Pancreas (tissue), 10 donors: ENCODE data around the gene MLXIP. TPM values are rescaled to one million over a fixed set of nuclear protein-coding genes. Genes with fewer than 3 reads are reported as not detected.

Experiments used
- ATAC-seq, 4 donors: fragments of 200-7000 bp; cut with Tn5 transposase; one replicate each; pipeline versions ENCODE4 v1.8.0 to v1.9.1; 2020; ENCODE audit warnings: mild to moderate bottlenecking in 4 of 4, moderate library complexity in 4 of 4
- DNase-seq, 6 donors: peaks; one replicate each; pipeline ENCODE4 v3.0.0-alpha.2; 2020
- FAIRE-seq: peaks from 2 replicates; lab custom pipeline; 2012; peaks lifted over from hg19 to GRCh38; lab: Jason Lieb, UNC
- H3K27ac ChIP-seq, 4 donors: fragments of 200-600 bp; sonication (generic); 1 replicate in 3 of 4; 2 replicates in 1 of 4; pipeline versions ENCODE4 v1.5.0 to v1.8.0; 2020
- H3K27me3 ChIP-seq, 4 donors: fragments of 200-600 bp; one replicate each; pipeline ENCODE4 v1.8.0; 2021
- H3K36me3 ChIP-seq, 3 donors: fragments of 200-600 bp; sonication (generic) in 1 of 3; one replicate each; pipeline versions ENCODE4 v1.5.0 to v1.8.0; 2020 to 2021
- H3K4me1 ChIP-seq, 3 donors: fragments of 200-600 bp; one replicate each; pipeline ENCODE4 v1.8.0; 2021
- H3K4me3 ChIP-seq, 4 donors: fragments of 200-600 bp; sonication (generic) in 2 of 4; one replicate each; pipeline versions ENCODE4 v1.5.0 to v1.8.0; 2020 to 2021
- H3K9me3 ChIP-seq, 4 donors: fragments of 200-600 bp; one replicate each; pipeline ENCODE4 v1.8.0; 2021
- WGBS, 2 donors: extraction: QIAGEN DNeasy Blood & Tissue Kit; methylation state at CpG; one replicate each; pipeline ENCODE4 v1.1.7; 2013; 5-methylcytosine and 5-hydroxymethylcytosine counted together
- intact Hi-C, 3 donors: fragments of 100-400 bp; cut with DNase I; formaldehyde crosslinking; loops; one replicate each; pipeline versions ENCODE4 v1.11.1 to v1.14.2; 2022
- polyA plus RNA-seq, 2 donors: library from polyadenylated mRNA; stranded (reverse); fragments of 200-250 nt; gene quantifications; one replicate each; pipeline ENCODE4 v1.2.3, GENCODE V29; 2013
- total RNA-seq, 6 donors: library from RNA; stranded (reverse); fragmentation: NEBNext Ultra II Directional in 4 of 6; extraction: Animal tissue kit (Norgen Biotek cat#: 25700) in 4 of 6; gene quantifications; one replicate each; pipeline versions ENCODE4 v1.2.1 to v1.2.4, GENCODE V29; 2021 to 2023
- TF ChIP-seq, protein P1 (sequence below), 4 donors: fragments of 200-600 bp; sonication (generic) in 3 of 4; IDR thresholded peaks; one replicate each; pipeline versions ENCODE4 v1.5.0 to v1.8.0; 2021; ENCODE audit warnings: antibody characterized with exemption in 4 of 4
- donor health status: healthy with polysubstance abuse.
- donor health status: DM: no; HTN: no; CAD: no; lungs with moderate emphysema.
- donor health status: DM: no; HTN: no; CAD: no.
- donor health status: control.
- donor health status: control.
- donor health status: Bipolar disorder and iron deficiency.
- donor health status: DM: yes; HTN: yes; CAD: no.
- donor health status: DM: no; HTN: no; CAD: no.
- donor health status: DM: no; HTN: no; CAD: no.
- donor health status: DM: yes; HTN: yes; CAD: no.

The MLXIP gene
- total and polyA plus RNA-seq, 8 donors, result 35.4 to 90.1 (median 55.5) TPM

GRCh38 chr12:122060081-122060501 is 18.5 kb upstream of the MLXIP start:
- WGBS, 2 donors, result 88 to 90% methylated on average over 22 of the region's 22 CpGs
- Histone ChIP-seq H3K4me3 (no peak overlapping the region), H3K27me3 (no peaks in the 10 kb centered on the region), H3K27ac (no peak overlapping the region), H3K9me3 (no peaks in the 10 kb centered on the region), H3K4me1 (peaks cover 16 to 22% (median 21%) of the 10 kb centered on the region in 3 donors), H3K36me3 (peaks cover 0 to 19% (median 6%) of the 10 kb centered on the region in 3 donors)
- TF ChIP-seq, protein P1, sequence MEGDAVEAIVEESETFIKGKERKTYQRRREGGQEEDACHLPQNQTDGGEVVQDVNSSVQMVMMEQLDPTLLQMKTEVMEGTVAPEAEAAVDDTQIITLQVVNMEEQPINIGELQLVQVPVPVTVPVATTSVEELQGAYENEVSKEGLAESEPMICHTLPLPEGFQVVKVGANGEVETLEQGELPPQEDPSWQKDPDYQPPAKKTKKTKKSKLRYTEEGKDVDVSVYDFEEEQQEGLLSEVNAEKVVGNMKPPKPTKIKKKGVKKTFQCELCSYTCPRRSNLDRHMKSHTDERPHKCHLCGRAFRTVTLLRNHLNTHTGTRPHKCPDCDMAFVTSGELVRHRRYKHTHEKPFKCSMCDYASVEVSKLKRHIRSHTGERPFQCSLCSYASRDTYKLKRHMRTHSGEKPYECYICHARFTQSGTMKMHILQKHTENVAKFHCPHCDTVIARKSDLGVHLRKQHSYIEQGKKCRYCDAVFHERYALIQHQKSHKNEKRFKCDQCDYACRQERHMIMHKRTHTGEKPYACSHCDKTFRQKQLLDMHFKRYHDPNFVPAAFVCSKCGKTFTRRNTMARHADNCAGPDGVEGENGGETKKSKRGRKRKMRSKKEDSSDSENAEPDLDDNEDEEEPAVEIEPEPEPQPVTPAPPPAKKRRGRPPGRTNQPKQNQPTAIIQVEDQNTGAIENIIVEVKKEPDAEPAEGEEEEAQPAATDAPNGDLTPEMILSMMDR (IDR thresholded peaks at IDR 0.05), result no peak
- ATAC-seq (no peak), DNase-seq (no peak), FAIRE-seq (no peak)
- intact Hi-C loops, result no loop called here

- TF ChIP-seq, protein P1 (IDR thresholded peaks at IDR 0.05), result no peak
- DNase-seq (no peak), FAIRE-seq (no peak), ATAC-seq (no peak)
- Histone ChIP-seq H3K36me3 (peaks cover 0 to 16% (median 6%) of the 10 kb centered on the region in 3 donors), H3K4me1 (peaks cover 16 to 26% (median 22%) of the 10 kb centered on the region in 3 donors), H3K27ac (no peak overlapping the region), H3K9me3 (no peaks in the 10 kb centered on the region), H3K27me3 (no peaks in the 10 kb centered on the region), H3K4me3 (no peak overlapping the region)
- 92% methylated on average over 23 of the region's 23 CpGs for WGBS, 2 donors
- intact Hi-C loops, result no loop called here
Measured at GRCh38 chr12:122061253-122061652, 17.3 kb upstream of the MLXIP start.

GRCh38 chr12:122062832-122063693 is 15.5 kb upstream of the MLXIP start:
- WGBS, 2 donors, result 5% methylated on average over 19 of the region's 19 CpGs
- TF ChIP-seq, protein P1 (IDR thresholded peaks at IDR 0.05), result no peak
- Histone ChIP-seq H3K36me3 (peaks cover 0 to 12% (median 6%) of the 10 kb centered on the region in 3 donors), H3K27ac (peak overlapping the region; percentile 83 to 95 (median 85)), H3K4me1 (peaks cover 16 to 31% (median 27%) of the 10 kb centered on the region in 3 donors), H3K27me3 (no peaks in the 10 kb centered on the region), H3K4me3 (peak overlapping the region in 1 of 4 donors; percentile 54), H3K9me3 (no peaks in the 10 kb centered on the region)
- DNase-seq (peak in 5 of 6 donors; percentile 63 to 77 (median 72)), FAIRE-seq (peak; percentile 20), ATAC-seq (peak; percentile 58 to 74 (median 68))
- intact Hi-C loops, result no loop called here

- intact Hi-C loops, result no loop called here
- FAIRE-seq (no peak), ATAC-seq (peak; percentile 40 to 66 (median 56)), DNase-seq (peak in 4 of 6 donors; percentile 70 to 83 (median 78))
- TF ChIP-seq, protein P1 (IDR thresholded peaks at IDR 0.05), result no peak
- Histone ChIP-seq H3K27me3 (no peaks in the 10 kb centered on the region), H3K36me3 (peaks cover 0 to 12% (median 6%) of the 10 kb centered on the region in 3 donors), H3K4me1 (peaks cover 16 to 32% (median 27%) of the 10 kb centered on the region in 3 donors), H3K4me3 (peak overlapping the region in 1 of 4 donors; percentile 54), H3K9me3 (no peaks in the 10 kb centered on the region), H3K27ac (peak overlapping the region; percentile 83 to 95 (median 85))
- 28 to 32% methylated on average over 6 of the region's 6 CpGs for WGBS, 2 donors
Measured at GRCh38 chr12:122063694-122064024, 14.9 kb upstream of the MLXIP start.
